Prostate gland (tissue), 2 donors: ENCODE measurements around the gene ENTPD1. TPM values are rescaled to one million over a fixed set of nuclear protein-coding genes. Genes with fewer than 3 reads are reported as not detected.

Experiments
- DNase-seq: peaks from one replicate; pipeline ENCODE4 v3.0.0-alpha.2; 2019; ENCODE audit warnings: low spot score
- H3K27ac ChIP-seq, 2 donors: fragments of 200-600 bp; sonication (generic); 2 replicates each; pipeline ENCODE4 v1.5.1; 2017 to 2019
- H3K27me3 ChIP-seq: fragments of 200-600 bp; sonication (generic); replicated peaks from 2 replicates; pipeline ENCODE4 v1.5.1; 2019; ENCODE audit not compliant: insufficient read depth
- H3K36me3 ChIP-seq, 2 donors: fragments of 200-600 bp; sonication (generic); 1 replicate in 1 of 2; 2 replicates in 1 of 2; pipeline versions ENCODE4 v1.5.1 to v1.8.1; 2017 to 2019
- H3K4me1 ChIP-seq: fragments of 200-600 bp; sonication (generic); replicated peaks from 2 replicates; pipeline ENCODE4 v1.5.1; 2019
- H3K4me3 ChIP-seq, 2 donors: fragments of 200-600 bp; sonication (generic); 2 replicates each; pipeline ENCODE4 v1.5.1; 2017 to 2019
- H3K9me3 ChIP-seq: fragments of 200-600 bp; sonication (generic); 2 replicates; pipeline ENCODE4 v1.5.1; 2017
- CTCF ChIP-seq, 4 experiments: fragments of 200-600 bp in 2 of 4; fragments of 450-650 bp in 2 of 4; sonication (generic) in 2 of 4; IDR thresholded peaks; 1 replicate in 3 of 4; 2 replicates in 1 of 4; pipeline ENCODE4 v1.5.1; 2016 to 2019; ENCODE audit warnings: antibody characterized with exemption in 4 of 4, mild to moderate bottlenecking in 2 of 4, moderate library complexity in 2 of 4
- POLR2A ChIP-seq: fragments of 450-650 bp; IDR thresholded peaks from one replicate; pipeline ENCODE4 v1.6.1; 2016; ENCODE audit warnings: antibody characterized with exemption, mild to moderate bottlenecking
- POLR2AphosphoS5 ChIP-seq: sonication (generic); formaldehyde crosslinking; IDR thresholded peaks from one replicate; pipeline ENCODE4 v1.6.1; 2017; ENCODE audit warnings: antibody characterized with exemption
- WGBS: methylation state at CpG from one replicate; pipeline ENCODE4 v1.1.5; 2018; 5-methylcytosine and 5-hydroxymethylcytosine counted together
- intact Hi-C: fragments of 100-400 bp; cut with DNase I; formaldehyde crosslinking; loops from one replicate; pipeline ENCODE4 v1.14.2; 2022
- total RNA-seq, 2 donors: library from RNA; depleted of rRNA; stranded (reverse); fragments of >200 nt; gene quantifications; one replicate each; pipeline ENCODE4 v1.1.0, GENCODE V29; 2016

ENTPD1 gene
- total RNA-seq, 2 donors from 2014 or later = 7.0 to 9.3 TPM

GRCh38 chr10:95820363-95820762 lies 64.4 kb downstream of the ENTPD1 start:
- no peaks in the 10 kb centered on the region for H3K4me1 ChIP-seq
- intact Hi-C loops = no loop called here
- no peak overlapping the region for H3K27ac ChIP-seq
- H3K27me3 ChIP-seq = no peaks in the 10 kb centered on the region
- H3K9me3 ChIP-seq = no peaks in the 10 kb centered on the region
- no peak for TF ChIP-seq POLR2A
- no peak for TF ChIP-seq CTCF (IDR thresholded peaks at IDR 0.05)
- TF ChIP-seq POLR2AphosphoS5 = no peak
- H3K4me3 ChIP-seq = no peak overlapping the region
- H3K36me3 ChIP-seq = no peaks in the 10 kb centered on the region
- DNase-seq = no peak
- WGBS = 64% methylated on average over 3 of the region's 3 CpGs

- no peaks in the 10 kb centered on the region for H3K4me1 ChIP-seq
- TF ChIP-seq POLR2A (no peak), CTCF (IDR thresholded peaks at IDR 0.05) (no peak)
- WGBS = 76% methylated on average over 1 of the region's 1 CpG
- no peak overlapping the region for H3K27ac ChIP-seq
- no peak for DNase-seq
- no peaks in the 10 kb centered on the region for H3K36me3 ChIP-seq
- intact Hi-C loops = no loop called here
- H3K4me3 ChIP-seq = no peak overlapping the region
- H3K27me3 ChIP-seq = no peaks in the 10 kb centered on the region
- no peaks in the 10 kb centered on the region for H3K9me3 ChIP-seq
Observed at GRCh38 chr10:95821720-95822119, 65.8 kb downstream of the ENTPD1 start.

- Histone ChIP-seq H3K27me3 (no peaks in the 10 kb centered on the region), H3K27ac (no peak overlapping the region), H3K4me1 (no peaks in the 10 kb centered on the region), H3K36me3 (no peaks in the 10 kb centered on the region), H3K9me3 (no peaks in the 10 kb centered on the region), H3K4me3 (no peak overlapping the region)
- TF ChIP-seq POLR2A (no peak), CTCF (IDR thresholded peaks at IDR 0.05) (no peak), POLR2AphosphoS5 (no peak)
- intact Hi-C loops = no loop called here
- DNase-seq = no peak
Observed at GRCh38 chr10:95830044-95830443, 74.1 kb downstream of the ENTPD1 start.

GRCh38 chr10:95831076-95831475 lies 75.1 kb downstream of the ENTPD1 start:
- no peak overlapping the region for H3K27ac ChIP-seq
- no peak overlapping the region for H3K4me3 ChIP-seq

More at GRCh38 chr10:95831076-95831475, 75.1 kb downstream of the ENTPD1 start:
- Histone ChIP-seq H3K4me1 (no peaks in the 10 kb centered on the region), H3K9me3 (no peaks in the 10 kb centered on the region), H3K36me3 (no peaks in the 10 kb centered on the region), H3K27me3 (no peaks in the 10 kb centered on the region)
- no peak for DNase-seq
- intact Hi-C loops = no loop called here
- TF ChIP-seq POLR2A (no peak), CTCF (IDR thresholded peaks at IDR 0.05) (no peak), POLR2AphosphoS5 (no peak)
- 96% methylated on average over 3 of the region's 3 CpGs for WGBS
